ENCODE results near the gene MARF1. TPM values are rescaled to one million over a fixed set of nuclear protein-coding genes. Genes with fewer than 3 reads are reported as not detected.

The MARF1 gene
- polyA plus RNA-seq, 1 donor (not counting 4 experiments of a cell fraction or from before 2014, with no cell fraction given), result 12.5 TPM

DNA sequence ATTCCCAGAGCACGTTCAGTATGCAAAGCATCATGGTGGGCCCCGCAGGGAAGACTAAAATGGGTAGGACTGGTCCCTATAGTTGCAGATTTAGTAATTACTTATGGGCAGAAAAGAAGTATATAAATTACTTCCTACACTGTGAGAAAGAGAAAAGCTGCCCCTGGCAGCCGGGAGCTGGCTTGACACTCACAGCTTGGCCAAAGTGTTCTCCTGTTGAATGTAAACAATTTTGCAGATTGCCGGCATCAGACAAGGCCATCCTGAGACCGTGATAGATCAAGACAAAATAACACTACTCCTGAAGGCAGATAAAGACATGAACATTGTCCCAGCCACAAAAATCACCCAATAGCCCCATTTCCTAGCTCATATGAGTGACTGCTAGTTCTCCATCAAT is 98.5 kb downstream of the MARF1 start:
- Histone ChIP-seq H3K27me3 (ENCODE audit: control insufficient read depth, extremely low read depth, insufficient read depth, low read length) (no peaks in the 10 kb centered on the region), H3K9ac (ENCODE audit: control insufficient read depth, extremely low read depth, insufficient read depth, low read length) (no peak overlapping the region), H3K9me1 (ENCODE audit: control insufficient read depth, extremely low read depth, insufficient read depth, low read length) (no peaks in the 10 kb centered on the region), H3K27ac (ENCODE audit: control insufficient read depth, insufficient read depth, low read length) (no peak overlapping the region), H3K79me2 (ENCODE audit: control insufficient read depth, insufficient read depth, low read length) (no peaks in the 10 kb centered on the region), H3K4me2 (ENCODE audit: control insufficient read depth, extremely low read depth, insufficient read depth, low read depth, low read length) (no peak overlapping the region), H3K4me3 (ENCODE audit: control insufficient read depth in 2 of 3, extremely low read depth in 1 of 3, insufficient read depth in 2 of 3, low read depth in 1 of 3, low read length in 3 of 3) (no peak overlapping the region), H3K9me3 (ENCODE audit: control insufficient read depth, low read depth, low read length) (no peaks in the 10 kb centered on the region), H3K4me1 (ENCODE audit: control insufficient read depth, extremely low read depth, insufficient read depth, low read length) (peaks cover 3% of the 10 kb centered on the region), H3K36me3 (ENCODE audit: control insufficient read depth in 2 of 2, extremely low read depth in 1 of 2, insufficient read depth in 2 of 2, low read length in 2 of 2) (no peaks in the 10 kb centered on the region), H4K20me1 (ENCODE audit: control insufficient read depth, extremely low read depth, insufficient read depth, low read length) (no peaks in the 10 kb centered on the region), H2AFZ (ENCODE audit: control insufficient read depth, low read length) (no peak overlapping the region)
- TF ChIP-seq, protein P1, sequence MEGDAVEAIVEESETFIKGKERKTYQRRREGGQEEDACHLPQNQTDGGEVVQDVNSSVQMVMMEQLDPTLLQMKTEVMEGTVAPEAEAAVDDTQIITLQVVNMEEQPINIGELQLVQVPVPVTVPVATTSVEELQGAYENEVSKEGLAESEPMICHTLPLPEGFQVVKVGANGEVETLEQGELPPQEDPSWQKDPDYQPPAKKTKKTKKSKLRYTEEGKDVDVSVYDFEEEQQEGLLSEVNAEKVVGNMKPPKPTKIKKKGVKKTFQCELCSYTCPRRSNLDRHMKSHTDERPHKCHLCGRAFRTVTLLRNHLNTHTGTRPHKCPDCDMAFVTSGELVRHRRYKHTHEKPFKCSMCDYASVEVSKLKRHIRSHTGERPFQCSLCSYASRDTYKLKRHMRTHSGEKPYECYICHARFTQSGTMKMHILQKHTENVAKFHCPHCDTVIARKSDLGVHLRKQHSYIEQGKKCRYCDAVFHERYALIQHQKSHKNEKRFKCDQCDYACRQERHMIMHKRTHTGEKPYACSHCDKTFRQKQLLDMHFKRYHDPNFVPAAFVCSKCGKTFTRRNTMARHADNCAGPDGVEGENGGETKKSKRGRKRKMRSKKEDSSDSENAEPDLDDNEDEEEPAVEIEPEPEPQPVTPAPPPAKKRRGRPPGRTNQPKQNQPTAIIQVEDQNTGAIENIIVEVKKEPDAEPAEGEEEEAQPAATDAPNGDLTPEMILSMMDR (optimal IDR thresholded peaks at IDR 0.05 in 1 of 3, IDR thresholded peaks at IDR 0.05 in 1 of 3, conservative IDR thresholded peaks at IDR 0.05 in 1 of 3; ENCODE audit: extremely low read depth in 1 of 3, insufficient read depth in 2 of 3, low read length in 3 of 3), result no peak
- no peak for TF ChIP-seq EZH2 (IDR thresholded peaks at IDR 0.05; ENCODE audit: low read length)
- dilution Hi-C loops (cut with MboI; ENCODE audit: extremely low pct_ligation_motif_present, low sequenced_read_pairs), result no loop called here
- FAIRE-seq, result no peak
- DNase-seq (ENCODE audit: low read depth, low spot score), result no peak

Other genes starting within 250 kb of the MARF1 start
- 0.39 to 0.48 TPM (median 0.40 TPM) in 3 replicates for gene MPV17L, start 247.4 kb downstream of the MARF1 start, polyA plus RNA-seq
- gene BMERB1, start 208.6 kb downstream of the MARF1 start, polyA plus RNA-seq, result 7.8 to 12.0 TPM (median 8.4 TPM) in 3 replicates
- gene NDE1, start 7.1 kb upstream of the MARF1 start, polyA plus RNA-seq, result 20.6 to 50.2 TPM (median 37.8 TPM) in 3 replicates
- gene MYH11, start 213.9 kb upstream of the MARF1 start, polyA plus RNA-seq, result not detected in 3 replicates
- gene CEP20, start 245.4 kb upstream of the MARF1 start, polyA plus RNA-seq, result 23.9 to 44.1 TPM (median 27.1 TPM) in 3 replicates